Endodermal cell (in vitro differentiated cells): ENCODE measurements around the gene COL5A1. TPM values are rescaled to one million over a fixed set of nuclear protein-coding genes. Genes with fewer than 3 reads are reported as not detected.

ENCODE experiments used
- DNase-seq: peaks from one replicate; pipeline ENCODE4 v3.0.0-alpha.2; 2017
- H3K27ac ChIP-seq: 2 replicates; pipeline ENCODE4 v1.5.1; 2013; ENCODE audit warnings: mild to moderate bottlenecking, low read depth, low read length, moderate library complexity
- H3K27me3 ChIP-seq: 2 replicates; pipeline ENCODE4 v1.6.1; 2013; ENCODE audit warnings: mild to moderate bottlenecking, low read length, moderate library complexity; ENCODE audit not compliant: insufficient read depth, control insufficient read depth, poor library complexity, severe bottlenecking
- H3K36me3 ChIP-seq: 2 replicates; pipeline ENCODE4 v1.7.0; 2013; ENCODE audit warnings: mild to moderate bottlenecking, low read length, moderate library complexity; ENCODE audit not compliant: control insufficient read depth, insufficient read depth
- H3K4me1 ChIP-seq: one replicate; pipeline ENCODE4 v1.7.0; 2013; ENCODE audit warnings: low read length; ENCODE audit not compliant: control insufficient read depth, insufficient read depth
- H3K4me3 ChIP-seq: 2 replicates; pipeline ENCODE4 v1.5.1; 2013; ENCODE audit warnings: mild to moderate bottlenecking, low read length, moderate library complexity
- H3K9ac ChIP-seq: 2 replicates; pipeline ENCODE4 v1.6.1; 2013; ENCODE audit warnings: mild to moderate bottlenecking, low read length, moderate library complexity; ENCODE audit not compliant: poor library complexity, severe bottlenecking; ENCODE audit errors: extremely low read depth
- H3K9me3 ChIP-seq: 2 replicates; pipeline ENCODE4 v1.6.1; 2013; ENCODE audit warnings: mild to moderate bottlenecking, low read length, moderate library complexity; ENCODE audit not compliant: control insufficient read depth
- H3K27ac Mint-ChIP-seq: 2 replicates; pipeline ENCODE4 v1.8.0; 2020; ENCODE audit warnings: mixed read lengths
- H3K27me3 Mint-ChIP-seq: 2 replicates; pipeline ENCODE4 v1.8.0; 2021; ENCODE audit warnings: mild to moderate bottlenecking, mixed read lengths; ENCODE audit not compliant: insufficient read depth
- H3K36me3 Mint-ChIP-seq: 2 replicates; pipeline ENCODE4 v1.8.0; 2020; ENCODE audit warnings: low read depth, mixed read lengths
- H3K4me1 Mint-ChIP-seq: 2 replicates; pipeline ENCODE4 v1.8.0; 2020; ENCODE audit warnings: mixed read lengths
- H3K4me3 Mint-ChIP-seq: 2 replicates; pipeline ENCODE4 v1.8.0; 2020; ENCODE audit warnings: mild to moderate bottlenecking, moderate library complexity, mixed read lengths
- H3K9me3 Mint-ChIP-seq: 2 replicates; pipeline ENCODE4 v1.8.0; 2020; ENCODE audit warnings: mild to moderate bottlenecking, mixed read lengths
- WGBS, 2 experiments: methylation state at CpG; one replicate each; pipeline versions ENCODE4 v1.1.5 to v1.1.7; 2013; ENCODE audit warnings: missing lambda C conversion rate in 2 of 2, mixed read lengths in 1 of 2; ENCODE audit not compliant: insufficient coverage in 1 of 2, insufficient read length in 1 of 2; 5-methylcytosine and 5-hydroxymethylcytosine counted together
- total RNA-seq, 2 donors: library from RNA; stranded (reverse); fragmentation: NEBNext Ultra II Directional in 1 of 2; extraction: Animal tissue kit (Norgen Biotek cat#: 25700) in 1 of 2; gene quantifications; 2 replicates in 1 of 2; 3 replicates in 1 of 2; pipeline ENCODE4 v1.2.1, GENCODE V29; 2021
- TF ChIP-seq, protein P1 (sequence below): fragments of 200-600 bp; sonication (generic); conservative IDR thresholded peaks from 2 replicates; pipeline ENCODE4 v1.5.0; 2021; ENCODE audit warnings: antibody characterized with exemption, mild to moderate bottlenecking

The COL5A1 gene
- total RNA-seq, 2 donors from 2014 or later = 65.3 to 76.6 TPM

DNA sequence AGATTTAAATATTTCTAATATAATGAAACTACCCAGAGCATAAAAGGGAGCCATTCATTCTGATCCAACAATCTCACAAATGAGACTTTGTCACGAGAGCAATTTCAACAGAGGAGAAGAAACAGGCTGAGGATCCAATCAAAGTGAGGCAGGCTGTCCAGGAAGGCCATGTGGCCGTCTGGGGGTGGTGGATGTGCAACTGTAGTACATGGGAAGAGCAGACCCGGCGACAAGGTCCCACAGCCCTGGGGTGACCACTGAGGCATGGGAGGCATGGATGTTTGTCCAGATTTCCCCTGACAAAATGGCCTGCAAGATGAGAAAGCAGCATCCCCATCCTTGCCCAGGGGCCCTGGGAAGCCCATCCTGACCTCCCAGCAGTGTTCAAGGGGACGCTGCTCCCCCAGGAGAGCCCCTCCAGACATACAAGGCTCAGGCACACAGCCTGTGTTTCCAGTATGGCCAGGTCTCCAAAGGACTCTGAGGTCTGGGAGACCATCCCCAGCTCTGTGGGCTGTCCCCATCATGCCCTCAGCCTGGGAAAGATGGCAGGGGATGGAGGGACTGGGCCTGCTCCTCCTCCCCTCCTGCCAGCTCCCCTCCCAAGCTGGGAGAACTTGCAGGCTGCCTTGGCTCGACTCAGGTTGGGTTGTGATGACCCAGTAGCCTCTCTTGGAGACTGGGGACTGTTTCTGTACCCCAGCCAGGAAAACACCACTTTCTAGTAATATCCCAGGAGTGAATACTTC, 211.5 kb downstream of the COL5A1 start:
- peak; percentile 39 for DNase-seq
- TF ChIP-seq, protein P1, sequence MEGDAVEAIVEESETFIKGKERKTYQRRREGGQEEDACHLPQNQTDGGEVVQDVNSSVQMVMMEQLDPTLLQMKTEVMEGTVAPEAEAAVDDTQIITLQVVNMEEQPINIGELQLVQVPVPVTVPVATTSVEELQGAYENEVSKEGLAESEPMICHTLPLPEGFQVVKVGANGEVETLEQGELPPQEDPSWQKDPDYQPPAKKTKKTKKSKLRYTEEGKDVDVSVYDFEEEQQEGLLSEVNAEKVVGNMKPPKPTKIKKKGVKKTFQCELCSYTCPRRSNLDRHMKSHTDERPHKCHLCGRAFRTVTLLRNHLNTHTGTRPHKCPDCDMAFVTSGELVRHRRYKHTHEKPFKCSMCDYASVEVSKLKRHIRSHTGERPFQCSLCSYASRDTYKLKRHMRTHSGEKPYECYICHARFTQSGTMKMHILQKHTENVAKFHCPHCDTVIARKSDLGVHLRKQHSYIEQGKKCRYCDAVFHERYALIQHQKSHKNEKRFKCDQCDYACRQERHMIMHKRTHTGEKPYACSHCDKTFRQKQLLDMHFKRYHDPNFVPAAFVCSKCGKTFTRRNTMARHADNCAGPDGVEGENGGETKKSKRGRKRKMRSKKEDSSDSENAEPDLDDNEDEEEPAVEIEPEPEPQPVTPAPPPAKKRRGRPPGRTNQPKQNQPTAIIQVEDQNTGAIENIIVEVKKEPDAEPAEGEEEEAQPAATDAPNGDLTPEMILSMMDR = no peak
- H3K4me1 Mint-ChIP-seq = no peaks in the 10 kb centered on the region
- no peaks in the 10 kb centered on the region for H3K36me3 Mint-ChIP-seq
- no peak overlapping the region for H3K27ac Mint-ChIP-seq
- Histone ChIP-seq H3K9me3 (peaks cover 31% of the 10 kb centered on the region), H3K36me3 (no peaks in the 10 kb centered on the region), H3K27me3 (no peaks in the 10 kb centered on the region), H3K9ac (no peak overlapping the region), H3K27ac (no peak overlapping the region), H3K4me1 (no peaks in the 10 kb centered on the region), H3K4me3 (no peak overlapping the region)
- no peaks in the 10 kb centered on the region for H3K27me3 Mint-ChIP-seq
- H3K9me3 Mint-ChIP-seq = peaks cover 6% of the 10 kb centered on the region
- H3K4me3 Mint-ChIP-seq = no peak overlapping the region
- 83 to 86% methylated on average over 5 to 6 of the region's 6 CpGs for WGBS, 2 experiments

DNA sequence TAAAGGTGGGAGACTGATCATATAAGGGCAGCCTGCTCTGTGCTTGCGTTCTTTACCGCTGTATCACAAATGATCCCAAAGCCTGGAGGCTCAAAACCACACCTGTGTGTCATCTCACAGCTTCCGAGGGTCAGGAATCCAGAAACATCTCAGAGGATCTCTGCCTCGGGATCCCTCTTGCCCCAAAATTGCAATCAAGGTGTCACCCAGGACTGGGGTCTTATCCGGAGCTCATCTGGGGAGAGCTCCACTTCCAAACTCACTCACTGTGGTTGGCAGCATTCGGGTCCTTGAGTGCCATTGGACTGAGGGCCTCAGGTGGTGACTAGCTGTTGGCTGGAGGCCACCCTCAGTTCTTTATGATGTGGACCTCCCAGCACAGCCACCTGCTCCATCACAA, 212.3 kb downstream of the COL5A1 start:
- no peak overlapping the region for H3K9ac ChIP-seq
- no peaks in the 10 kb centered on the region for H3K36me3 ChIP-seq
- H3K27ac ChIP-seq = no peak overlapping the region
- Mint-ChIP-seq H3K4me1 (no peaks in the 10 kb centered on the region), H3K9me3 (peaks cover 6% of the 10 kb centered on the region), H3K4me3 (no peak overlapping the region), H3K27me3 (no peaks in the 10 kb centered on the region), H3K36me3 (no peaks in the 10 kb centered on the region), H3K27ac (no peak overlapping the region)
- DNase-seq = no peak
- WGBS, 2 experiments = 75 to 82% methylated on average over 4 to 6 of the region's 6 CpGs
- H3K27me3 ChIP-seq = no peaks in the 10 kb centered on the region
- H3K4me3 ChIP-seq = no peak overlapping the region
- H3K9me3 ChIP-seq = peaks cover 26% of the 10 kb centered on the region
- TF ChIP-seq, protein P1 = no peak
- no peaks in the 10 kb centered on the region for H3K4me1 ChIP-seq

DNA sequence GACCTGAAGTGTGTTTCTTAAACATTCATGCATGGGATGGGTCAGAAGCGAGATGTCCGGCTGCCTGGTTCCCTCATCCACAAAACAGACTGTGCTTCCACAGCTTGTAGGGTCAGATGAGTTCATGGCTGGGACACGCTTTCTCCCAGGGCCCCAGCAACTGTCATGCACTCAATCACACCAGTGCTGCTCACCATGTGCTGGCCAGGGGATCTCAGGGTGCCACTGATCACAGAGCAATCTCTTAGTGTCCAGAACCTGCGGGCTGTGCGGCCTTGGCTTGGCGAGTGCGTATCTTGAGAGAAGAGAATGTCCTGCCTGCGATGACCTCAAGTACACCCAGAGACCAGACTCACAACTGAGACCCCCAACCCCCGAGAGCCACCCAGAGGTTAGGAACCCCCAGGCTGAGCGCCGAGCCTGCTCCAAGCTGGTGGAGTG, 213.0 kb downstream of the COL5A1 start:
- peak; percentile 19 for DNase-seq
- no peaks in the 10 kb centered on the region for H3K36me3 ChIP-seq
- no peaks in the 10 kb centered on the region for H3K4me1 Mint-ChIP-seq
- TF ChIP-seq, protein P1 = no peak
- H3K36me3 Mint-ChIP-seq = no peaks in the 10 kb centered on the region
- peaks cover 21% of the 10 kb centered on the region for H3K9me3 ChIP-seq
- no peak overlapping the region for H3K9ac ChIP-seq
- H3K4me3 ChIP-seq = no peak overlapping the region
- WGBS, 2 experiments = 92 to 94% methylated on average over 9 to 11 of the region's 11 CpGs
- no peaks in the 10 kb centered on the region for H3K27me3 ChIP-seq
- no peak overlapping the region for H3K4me3 Mint-ChIP-seq
- no peak overlapping the region for H3K27ac Mint-ChIP-seq
- no peaks in the 10 kb centered on the region for H3K27me3 Mint-ChIP-seq
- peaks cover 6% of the 10 kb centered on the region for H3K9me3 Mint-ChIP-seq
- no peaks in the 10 kb centered on the region for H3K4me1 ChIP-seq
- no peak overlapping the region for H3K27ac ChIP-seq
